ENCODE data around the gene TGFB1I1.
"Not testable (repeated sequence)": the region's sequence is repeated elsewhere in the genome, so short reads cannot be mapped to it uniquely, and the experiment has no call there.

TGFB1I1 gene

DNA sequence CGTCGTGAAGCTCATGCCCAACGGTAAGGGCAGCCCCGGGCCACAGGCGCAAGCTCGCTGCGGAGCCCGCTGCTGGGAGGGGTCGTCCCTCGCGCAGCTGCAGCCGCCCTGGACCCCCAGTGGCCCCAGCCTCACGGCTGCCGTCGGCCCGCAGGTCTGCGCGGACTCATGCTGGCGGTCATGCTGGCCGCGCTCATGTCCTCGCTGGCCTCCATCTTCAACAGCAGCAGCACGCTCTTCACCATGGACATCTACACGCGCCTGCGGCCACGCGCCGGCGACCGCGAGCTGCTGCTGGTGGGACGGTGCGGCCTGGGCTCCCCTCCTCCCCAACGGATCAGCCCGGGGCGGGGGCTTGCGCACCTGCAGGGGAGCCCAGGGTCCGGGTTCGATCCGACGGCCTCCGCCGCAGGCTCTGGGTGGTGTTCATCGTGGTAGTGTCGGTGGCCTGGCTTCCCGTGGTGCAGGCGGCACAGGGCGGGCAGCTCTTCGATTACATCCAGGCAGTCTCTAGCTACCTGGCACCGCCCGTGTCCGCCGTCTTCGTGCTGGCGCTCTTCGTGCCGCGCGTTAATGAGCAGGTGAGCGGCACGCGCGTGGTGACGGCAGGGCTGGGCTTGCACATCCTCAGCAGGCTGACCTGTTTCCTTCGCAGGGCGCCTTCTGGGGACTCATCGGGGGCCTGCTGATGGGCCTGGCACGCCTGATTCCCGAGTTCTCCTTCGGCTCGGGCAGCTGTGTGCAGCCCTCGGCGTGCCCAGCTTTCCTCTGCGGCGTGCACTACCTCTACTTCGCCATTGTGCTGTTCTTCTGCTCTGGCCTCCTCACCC lies 16.7 kb downstream of the TGFB1I1 start:
- Mint-ChIP-seq H3K27me3 (no peaks in the 10 kb centered on the region), H3K4me3 (peak overlapping the region; percentile 87), H3K4me1 (peaks cover 11% of the 10 kb centered on the region), H3K9me3 (no peaks in the 10 kb centered on the region), H3K27ac (ENCODE audit: low read depth) (no peak overlapping the region), H3K36me3 (ENCODE audit: insufficient read depth) (peaks cover 4% of the 10 kb centered on the region)
- DNase-seq (ENCODE audit: low spot score in 2 of 2) (no peak), ATAC-seq (replicated peaks; ENCODE audit: extremely low read depth, poor library complexity, severe bottlenecking) (no peak)

DNA sequence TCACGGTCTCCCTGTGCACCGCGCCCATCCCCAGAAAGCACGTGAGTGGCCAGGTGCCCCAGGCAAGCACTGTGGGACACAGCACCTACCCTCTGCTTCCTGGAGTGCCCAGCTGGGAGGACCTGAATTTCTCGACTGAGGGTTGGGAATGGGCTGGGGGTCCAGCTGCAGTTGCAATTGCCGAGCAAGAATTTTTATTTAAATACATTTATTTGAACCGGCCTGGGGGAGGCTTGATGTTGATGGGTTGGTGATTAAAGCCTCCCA lies 17.3 kb downstream of the TGFB1I1 start:
- H3K4me1 Mint-ChIP-seq = peaks cover 11% of the 10 kb centered on the region
- no peaks in the 10 kb centered on the region for H3K27me3 Mint-ChIP-seq
- peak overlapping the region; percentile 45 for H3K4me3 Mint-ChIP-seq
- no peak overlapping the region for H3K27ac Mint-ChIP-seq (ENCODE audit: low read depth)
- H3K9me3 Mint-ChIP-seq = no peaks in the 10 kb centered on the region
- ATAC-seq (replicated peaks; ENCODE audit: extremely low read depth, poor library complexity, severe bottlenecking) (no peak), DNase-seq (ENCODE audit: low spot score in 2 of 2) (no peak)
- peaks cover 4% of the 10 kb centered on the region for H3K36me3 Mint-ChIP-seq (ENCODE audit: insufficient read depth)

DNA sequence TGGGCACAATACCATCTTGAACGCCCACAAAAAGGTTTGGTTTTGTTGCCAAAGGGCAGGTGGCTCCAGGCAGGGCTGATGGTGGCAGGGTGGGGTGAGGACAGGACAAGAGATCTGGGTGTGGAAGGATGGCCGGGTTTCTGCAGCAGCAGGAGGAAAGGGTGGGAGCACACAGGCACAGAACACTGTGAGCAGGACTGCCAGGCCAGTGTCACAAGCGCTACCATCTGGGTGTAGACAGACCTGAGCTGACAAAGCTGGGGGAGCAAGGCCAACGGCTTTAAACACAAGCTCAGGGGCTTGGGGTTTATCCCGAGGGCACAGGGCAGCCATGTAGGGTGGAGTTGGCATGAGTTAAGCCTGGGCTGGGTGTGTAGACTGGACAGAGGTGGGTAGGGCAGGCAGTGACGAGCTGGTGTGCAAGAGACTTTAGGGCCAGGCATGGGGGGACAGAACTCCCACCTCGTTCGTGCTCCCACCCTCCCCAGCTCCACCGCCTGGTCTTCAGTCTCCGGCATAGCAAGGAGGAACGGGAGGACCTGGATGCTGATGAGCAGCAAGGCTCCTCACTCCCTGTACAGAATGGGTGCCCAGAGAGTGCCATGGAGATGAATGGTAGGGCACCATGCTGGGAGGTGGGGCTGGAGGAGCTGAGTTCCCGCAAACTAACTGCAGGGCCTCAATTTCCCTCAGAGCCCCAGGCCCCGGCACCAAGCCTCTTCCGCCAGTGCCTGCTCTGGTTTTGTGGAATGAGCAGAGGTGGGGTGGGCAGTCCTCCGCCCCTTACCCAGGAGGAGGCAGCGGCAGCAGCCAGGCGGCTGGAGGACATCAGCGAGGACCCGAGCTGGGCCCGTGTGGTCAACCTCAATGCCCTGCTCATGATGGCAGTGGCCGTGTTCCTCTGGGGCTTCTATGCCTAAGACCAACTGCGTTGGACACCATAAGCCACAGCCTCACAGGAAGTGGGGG lies 17.9 kb downstream of the TGFB1I1 start:
- H3K4me3 Mint-ChIP-seq = peak overlapping the region; percentile 45

DNA sequence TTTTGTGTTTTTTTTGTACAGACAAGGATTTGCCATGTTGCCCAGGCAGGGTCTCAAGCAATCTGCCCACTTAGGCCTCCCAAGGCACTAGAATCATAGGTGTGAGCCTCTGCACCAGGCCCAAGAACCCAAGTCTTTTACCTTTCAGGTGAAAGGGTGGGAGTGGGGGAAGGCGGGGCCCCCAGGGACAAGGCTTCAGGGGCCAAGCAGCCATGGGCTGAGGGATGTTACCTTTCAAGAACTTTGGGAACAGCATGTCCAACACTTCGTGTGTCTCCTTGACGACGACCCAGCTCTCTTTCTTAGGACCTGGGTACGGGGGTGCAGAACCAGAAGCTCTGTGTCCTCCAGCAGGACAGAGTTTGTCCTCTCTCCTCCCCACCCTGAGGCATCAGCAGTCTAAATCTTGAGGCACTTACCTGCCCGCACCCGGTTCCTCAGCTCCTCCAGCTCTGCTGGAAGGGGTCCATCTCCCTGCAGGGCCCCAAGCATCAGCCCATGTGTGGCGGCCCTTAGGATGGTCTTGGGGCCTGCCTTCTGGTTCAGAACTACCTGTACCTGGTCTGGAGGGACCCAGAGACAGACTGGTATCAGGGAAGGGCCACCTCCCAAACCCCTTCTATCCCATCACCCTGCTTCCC lies 19.9 kb downstream of the TGFB1I1 start:
- ATAC-seq (replicated peaks; ENCODE audit: extremely low read depth, poor library complexity, severe bottlenecking) (no peak), DNase-seq (ENCODE audit: low spot score in 2 of 2) (no peak)
- no peaks in the 10 kb centered on the region for H3K27me3 Mint-ChIP-seq
- H3K9me3 Mint-ChIP-seq = no peaks in the 10 kb centered on the region
- no peak overlapping the region for H3K27ac Mint-ChIP-seq (ENCODE audit: low read depth)
- H3K4me3 Mint-ChIP-seq = no peak overlapping the region
- H3K4me1 Mint-ChIP-seq = peaks cover 5% of the 10 kb centered on the region
- peaks cover 7% of the 10 kb centered on the region for H3K36me3 Mint-ChIP-seq (ENCODE audit: insufficient read depth)

More for the DNA sequence above, 17.9 kb downstream of the TGFB1I1 start:
- ATAC-seq (replicated peaks; ENCODE audit: extremely low read depth, poor library complexity, severe bottlenecking) (no peak), DNase-seq (ENCODE audit: low spot score in 2 of 2) (no peak)
- peaks cover 11% of the 10 kb centered on the region for H3K4me1 Mint-ChIP-seq
- H3K9me3 Mint-ChIP-seq = no peaks in the 10 kb centered on the region
- no peak overlapping the region for H3K27ac Mint-ChIP-seq (ENCODE audit: low read depth)
- H3K27me3 Mint-ChIP-seq = no peaks in the 10 kb centered on the region
- peaks cover 7% of the 10 kb centered on the region for H3K36me3 Mint-ChIP-seq (ENCODE audit: insufficient read depth)

DNA sequence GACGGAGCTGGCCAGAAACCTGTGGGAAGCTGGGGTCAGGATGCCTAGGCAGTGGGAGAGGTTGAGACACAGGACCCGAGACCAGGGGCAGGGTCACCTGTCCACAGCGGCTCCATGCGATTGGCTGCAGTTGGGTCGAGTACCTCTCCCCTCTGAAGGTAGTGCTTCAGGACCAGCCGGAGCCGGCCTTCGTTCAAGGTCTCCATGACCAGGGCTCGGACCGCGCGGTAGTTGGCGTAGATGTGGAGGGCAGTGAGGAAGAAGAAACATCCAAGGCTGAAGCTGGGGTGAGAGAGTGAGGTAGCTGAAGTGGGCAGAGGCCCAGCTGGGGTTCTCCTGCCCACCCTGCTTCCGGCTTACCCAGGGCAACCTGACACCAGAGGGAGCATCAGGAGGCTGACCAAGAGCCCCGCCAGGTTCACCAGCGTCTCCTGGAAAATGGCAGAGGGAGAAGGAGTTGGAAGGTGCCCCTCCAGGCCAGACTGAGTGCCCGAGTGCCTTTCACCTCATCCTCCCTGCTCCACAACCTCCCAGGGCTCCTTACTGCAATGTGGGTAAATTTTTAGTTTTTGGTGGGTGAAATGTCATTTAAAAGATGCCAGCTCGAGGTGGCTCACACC lies 21.7 kb downstream of the TGFB1I1 start:
- Mint-ChIP-seq H3K9me3 (no peaks in the 10 kb centered on the region), H3K27me3 (no peaks in the 10 kb centered on the region), H3K4me3 (no peak overlapping the region), H3K27ac (ENCODE audit: low read depth) (no peak overlapping the region), H3K4me1 (peaks cover 9% of the 10 kb centered on the region), H3K36me3 (ENCODE audit: insufficient read depth) (peaks cover 7% of the 10 kb centered on the region)
- ATAC-seq (replicated peaks; ENCODE audit: extremely low read depth, poor library complexity, severe bottlenecking) (no peak), DNase-seq (ENCODE audit: low spot score in 2 of 2) (no peak)

DNA sequence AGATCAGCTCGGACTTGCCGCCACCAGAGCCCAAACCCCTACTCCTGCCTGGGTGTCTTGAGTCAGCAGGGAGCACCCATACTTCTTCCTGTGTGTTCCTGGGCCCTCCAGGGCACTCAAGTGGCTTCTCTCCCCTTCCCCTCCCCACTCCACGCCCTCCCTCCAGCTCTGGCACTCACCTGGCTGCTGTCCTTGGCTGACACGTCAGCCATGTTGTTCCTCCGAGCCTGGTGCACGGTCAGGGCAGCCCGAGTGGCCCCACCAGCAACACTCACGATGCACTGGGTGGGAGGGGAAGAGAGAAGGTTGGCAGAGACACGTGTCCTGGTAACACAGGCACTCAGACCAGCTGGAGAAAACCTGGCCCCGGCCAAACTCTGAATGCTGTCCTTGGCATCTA lies 24.7 kb downstream of the TGFB1I1 start:
- Mint-ChIP-seq H3K4me1 (peaks cover 9% of the 10 kb centered on the region), H3K4me3 (no peak overlapping the region), H3K36me3 (ENCODE audit: insufficient read depth) (peaks cover 13% of the 10 kb centered on the region), H3K27me3 (no peaks in the 10 kb centered on the region), H3K9me3 (no peaks in the 10 kb centered on the region), H3K27ac (ENCODE audit: low read depth) (no peak overlapping the region)
- DNase-seq (ENCODE audit: low spot score in 2 of 2) (no peak), ATAC-seq (replicated peaks; ENCODE audit: extremely low read depth, poor library complexity, severe bottlenecking) (no peak)

DNA sequence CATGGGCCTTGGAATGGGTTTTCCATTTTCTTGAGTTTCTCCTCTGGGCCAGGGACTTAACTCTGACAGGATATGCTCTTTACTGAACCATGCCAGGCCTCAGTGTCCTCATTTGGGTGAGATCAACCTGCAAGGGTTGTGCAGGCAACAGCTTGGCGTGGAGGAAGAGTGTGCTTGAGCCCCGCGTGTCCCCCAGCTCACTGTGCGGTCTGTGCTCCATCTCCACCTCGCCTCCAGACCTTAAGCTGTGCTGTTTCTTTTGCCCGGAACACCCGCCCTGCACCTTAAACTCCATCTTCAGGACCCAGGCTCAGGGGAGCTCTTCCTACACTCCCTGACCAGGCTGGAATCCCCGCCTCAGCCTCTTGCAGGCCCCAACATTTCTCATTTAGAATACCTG lies 26.5 kb downstream of the TGFB1I1 start:
- DNase-seq (ENCODE audit: low spot score in 2 of 2) (no peak), ATAC-seq (replicated peaks; ENCODE audit: extremely low read depth, poor library complexity, severe bottlenecking) (no peak)
- H3K27ac Mint-ChIP-seq (ENCODE audit: low read depth) = no peak overlapping the region
- H3K4me1 Mint-ChIP-seq = peaks cover 15% of the 10 kb centered on the region
- H3K4me3 Mint-ChIP-seq = no peak overlapping the region
- no peaks in the 10 kb centered on the region for H3K9me3 Mint-ChIP-seq
- H3K36me3 Mint-ChIP-seq (ENCODE audit: insufficient read depth) = peaks cover 10% of the 10 kb centered on the region
- H3K27me3 Mint-ChIP-seq = no peaks in the 10 kb centered on the region

DNA sequence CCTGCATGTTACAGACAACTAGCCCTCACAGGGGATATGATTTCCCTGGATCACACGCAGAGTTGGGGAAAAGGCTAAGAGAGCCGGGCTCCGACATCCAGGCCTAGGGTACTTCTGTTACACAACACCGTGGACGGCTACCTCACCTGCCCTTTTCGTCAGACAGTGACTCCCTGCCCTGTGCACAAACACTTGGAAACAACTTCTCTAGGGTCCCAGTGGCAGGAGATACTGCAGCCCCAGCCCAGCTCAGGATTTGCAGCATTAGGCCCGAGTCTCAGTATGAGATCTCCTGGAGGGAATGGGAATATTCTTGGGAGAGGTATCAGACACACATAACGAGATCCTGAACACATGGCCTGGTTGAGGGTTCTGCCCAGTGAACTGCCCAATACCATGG lies 28.0 kb downstream of the TGFB1I1 start:
- Mint-ChIP-seq H3K9me3 (no peaks in the 10 kb centered on the region), H3K27me3 (no peaks in the 10 kb centered on the region), H3K36me3 (ENCODE audit: insufficient read depth) (peaks cover 8% of the 10 kb centered on the region), H3K4me1 (peaks cover 15% of the 10 kb centered on the region), H3K4me3 (no peak overlapping the region), H3K27ac (ENCODE audit: low read depth) (no peak overlapping the region)
- no peak for ATAC-seq (replicated peaks; ENCODE audit: extremely low read depth, poor library complexity, severe bottlenecking)
- no peak for DNase-seq (ENCODE audit: low spot score in 2 of 2)

DNA sequence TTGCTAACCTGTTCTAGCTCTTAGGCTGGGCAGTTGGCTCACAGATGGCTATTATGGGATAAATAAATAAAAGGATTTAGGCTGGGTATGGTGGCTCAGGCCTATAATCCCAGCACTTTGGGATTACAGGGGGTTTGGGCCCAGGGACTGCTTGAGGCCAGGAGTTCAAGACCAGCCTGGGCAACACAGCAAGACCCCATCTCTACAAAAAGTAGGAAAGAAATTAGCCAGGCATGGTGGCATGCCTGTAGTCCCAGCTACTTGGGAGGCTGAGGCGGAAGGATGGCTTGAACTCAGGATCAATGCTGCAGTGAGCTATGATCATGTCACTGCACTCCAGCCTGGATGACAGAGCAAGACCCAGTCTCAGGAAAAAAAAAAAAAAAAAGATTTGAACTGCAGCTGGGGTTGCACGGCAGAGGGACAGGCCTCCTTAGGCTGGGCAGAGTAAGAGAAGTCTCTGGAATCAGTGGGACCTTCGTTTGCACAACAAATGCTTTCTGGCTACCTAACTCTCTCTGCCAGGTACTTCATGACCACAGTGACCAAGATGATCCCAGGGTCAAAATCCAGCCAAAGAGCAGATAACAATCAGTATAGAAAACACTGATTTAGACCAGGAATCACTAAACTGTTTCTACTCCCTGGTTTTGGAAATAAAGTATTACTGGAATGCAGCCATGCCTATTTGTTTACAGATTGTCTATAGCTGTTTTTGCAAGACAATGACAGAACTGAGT lies 29.4 kb downstream of the TGFB1I1 start:
- no peak for DNase-seq (ENCODE audit: low spot score in 2 of 2)
- Mint-ChIP-seq H3K4me3 (no peak overlapping the region), H3K4me1 (peaks cover 24% of the 10 kb centered on the region), H3K36me3 (ENCODE audit: insufficient read depth) (peaks cover 8% of the 10 kb centered on the region), H3K27me3 (no peaks in the 10 kb centered on the region), H3K27ac (ENCODE audit: low read depth) (no peak overlapping the region), H3K9me3 (no peaks in the 10 kb centered on the region)
- no peak for ATAC-seq (replicated peaks; ENCODE audit: extremely low read depth, poor library complexity, severe bottlenecking)

DNA sequence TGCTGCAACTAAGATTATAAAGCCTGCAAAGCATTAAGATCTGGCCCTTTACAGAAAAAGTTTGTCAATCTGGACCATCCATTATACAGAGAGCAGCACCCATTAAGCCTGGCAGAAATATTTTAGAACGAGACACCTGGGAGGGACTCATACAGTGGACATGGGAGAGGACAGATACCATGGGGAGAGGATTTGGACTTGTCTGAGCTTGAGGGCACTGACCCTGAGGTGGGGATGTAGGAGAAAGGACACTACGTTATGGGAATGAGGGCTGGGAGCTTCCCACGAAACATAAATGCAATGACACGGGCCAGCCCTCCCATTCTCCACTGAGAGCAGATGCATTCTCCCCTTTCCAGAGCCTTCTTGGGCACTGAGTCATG lies 30.0 kb downstream of the TGFB1I1 start:
- Mint-ChIP-seq H3K27ac (ENCODE audit: low read depth) (no peak overlapping the region), H3K36me3 (ENCODE audit: insufficient read depth) (peaks cover 8% of the 10 kb centered on the region), H3K4me3 (no peak overlapping the region), H3K4me1 (peaks cover 26% of the 10 kb centered on the region), H3K27me3 (no peaks in the 10 kb centered on the region), H3K9me3 (no peaks in the 10 kb centered on the region)
- DNase-seq (ENCODE audit: low spot score in 2 of 2) = no peak
- ATAC-seq (replicated peaks; ENCODE audit: extremely low read depth, poor library complexity, severe bottlenecking) = no peak

DNA sequence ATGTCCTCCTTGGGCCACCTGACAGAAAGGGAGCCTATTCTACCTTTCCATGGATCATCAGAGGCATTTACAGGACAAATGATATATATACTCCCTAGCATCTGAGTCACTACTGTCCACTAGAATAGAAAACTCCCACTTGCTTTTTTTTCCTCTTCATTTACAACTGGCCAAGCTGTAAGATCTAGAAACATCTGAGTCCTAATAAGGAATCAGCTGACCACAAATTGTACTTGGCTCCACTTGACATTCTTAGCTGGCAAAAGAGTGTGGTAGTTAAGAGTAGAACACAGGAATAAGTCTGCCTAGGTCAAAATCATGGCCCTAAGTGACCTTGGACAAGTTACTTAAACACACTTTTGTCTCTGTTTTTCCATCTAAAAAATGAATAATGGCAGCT lies 31.0 kb downstream of the TGFB1I1 start:
- no peak for ATAC-seq (replicated peaks; ENCODE audit: extremely low read depth, poor library complexity, severe bottlenecking)
- no peak for DNase-seq (ENCODE audit: low spot score in 2 of 2)
- Mint-ChIP-seq H3K27me3 (no peaks in the 10 kb centered on the region), H3K36me3 (ENCODE audit: insufficient read depth) (peaks cover 10% of the 10 kb centered on the region), H3K27ac (ENCODE audit: low read depth) (no peak overlapping the region), H3K4me1 (peaks cover 25% of the 10 kb centered on the region), H3K4me3 (no peak overlapping the region), H3K9me3 (no peaks in the 10 kb centered on the region)

DNA sequence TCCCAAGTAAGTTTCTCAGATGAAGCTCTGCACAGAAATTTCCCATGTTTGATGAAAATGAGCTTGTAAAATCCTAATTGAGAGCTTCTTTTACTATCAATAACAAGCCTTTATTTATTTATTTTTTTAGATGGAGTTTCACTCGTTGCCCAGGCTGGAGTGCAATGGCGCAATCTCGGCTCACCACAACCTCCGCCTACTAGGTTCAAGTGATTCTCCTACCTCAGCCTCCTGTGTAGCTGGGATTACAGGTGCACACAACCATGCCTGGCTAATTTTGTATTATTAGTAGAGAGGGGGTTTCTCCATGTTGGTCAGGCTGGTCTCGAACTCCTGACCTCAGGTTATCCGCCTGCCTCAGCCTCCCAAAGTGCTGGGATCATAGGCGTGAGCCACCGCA lies 31.6 kb downstream of the TGFB1I1 start:
- Mint-ChIP-seq H3K4me1 (peaks cover 26% of the 10 kb centered on the region), H3K36me3 (ENCODE audit: insufficient read depth) (peaks cover 12% of the 10 kb centered on the region)
- not testable (repeated sequence) for DNase-seq (ENCODE audit: low spot score in 2 of 2); H3K4me3 Mint-ChIP-seq; H3K27me3 Mint-ChIP-seq; H3K9me3 Mint-ChIP-seq; H3K27ac Mint-ChIP-seq (ENCODE audit: low read depth); ATAC-seq (replicated peaks; ENCODE audit: extremely low read depth, poor library complexity, severe bottlenecking)

All from central memory CD8-positive, alpha-beta T cell (primary cell).